Kidney (tissue), 14 donors: ENCODE measurements around the gene ESRP2. TPM values are rescaled to one million over a fixed set of nuclear protein-coding genes. Genes with fewer than 3 reads are reported as not detected.

Experiments used
- DNase-seq, 5 donors: peaks; one replicate each; pipeline ENCODE4 v3.0.0-alpha.2; 2013 to 2020
- FAIRE-seq: peaks from 2 replicates; lab custom pipeline; 2012; peaks lifted over from hg19 to GRCh38; lab: Jason Lieb, UNC
- H3K27ac ChIP-seq, 2 donors: one replicate each; pipeline ENCODE4 v1.7.0; 2013; ENCODE audit warnings: low read depth in 2 of 2, low read length in 2 of 2, inconsistent platforms in 1 of 2
- H3K27me3 ChIP-seq: one replicate; pipeline ENCODE4 v1.7.1; 2013; ENCODE audit warnings: low read length, inconsistent platforms; ENCODE audit not compliant: control insufficient read depth, insufficient read depth
- H3K36me3 ChIP-seq, 3 donors: one replicate each; pipeline versions ENCODE4 v1.7.0 to v1.7.1; 2013; ENCODE audit warnings: low read length in 3 of 3, control low read depth in 1 of 3, inconsistent platforms in 1 of 3; ENCODE audit not compliant: insufficient read depth in 3 of 3, control insufficient read depth in 2 of 3
- H3K4me1 ChIP-seq, 3 donors: one replicate each; pipeline versions ENCODE4 v1.7.0 to v1.7.1; 2013; ENCODE audit warnings: low read length in 3 of 3, inconsistent platforms in 1 of 3, low read depth in 1 of 3; ENCODE audit not compliant: control insufficient read depth in 2 of 3, insufficient read depth in 2 of 3
- H3K4me3 ChIP-seq, 3 donors: one replicate each; pipeline versions ENCODE4 v1.7.0 to v1.8.1; 2013; ENCODE audit warnings: low read length in 3 of 3, control low read depth in 1 of 3, inconsistent platforms in 1 of 3
- H3K9ac ChIP-seq, 3 donors: one replicate each; pipeline versions ENCODE4 v1.7.0 to v1.7.1; 2013; ENCODE audit warnings: low read length in 3 of 3, control low read depth in 1 of 3, inconsistent platforms in 1 of 3
- H3K9me3 ChIP-seq, 3 donors: one replicate each; pipeline versions ENCODE4 v1.7.0 to v1.7.1; 2013; ENCODE audit warnings: low read length in 3 of 3, control low read depth in 1 of 3, inconsistent platforms in 1 of 3; ENCODE audit not compliant: control insufficient read depth in 2 of 3, insufficient read depth in 1 of 3
- CTCF ChIP-seq: IDR thresholded peaks from 3 replicates; pipeline ENCODE4 v1.5.1; 2012; ENCODE audit warnings: mild to moderate bottlenecking, moderate library complexity, borderline replicate concordance; ENCODE audit not compliant: insufficient read depth; ENCODE audit errors: extremely low read depth
- intact Hi-C: fragments of 100-400 bp; cut with DNase I; formaldehyde crosslinking; loops from one replicate; pipeline ENCODE4 v1.11.1; 2022
- polyA plus RNA-seq: library from polyadenylated mRNA; stranded (reverse); fragments of 350-450 nt; fragmentation: Illumina TruSeq; extraction: RNeasy Lipid Tissue Mini Kit (QIAGEN cat#74804); gene quantifications from one replicate; pipeline ENCODE4 v1.2.3, GENCODE V29; 2014; ENCODE audit warnings: low read depth, low replicate concordance; ENCODE audit not compliant: insufficient read depth
- total RNA-seq: library from RNA; stranded (reverse); fragmentation: NEBNext Ultra II Directional; extraction: Animal tissue kit (Norgen Biotek cat#: 25700); gene quantifications from one replicate; pipeline ENCODE4 v1.2.1, GENCODE V29; 2021
- donor health status: control.
- donor health status: control.
- donor health status: control.
- donor health status: control.
- donor health status: control.
- donor health status: DM: yes; HTN: yes; CAD: no.
- donor health status: Normal renal cell carcinoma (clear cell type).

ESRP2 gene
- total and polyA plus RNA-seq, 2 donors from 2014 or later = 19.1 to 32.9 TPM

DNA sequence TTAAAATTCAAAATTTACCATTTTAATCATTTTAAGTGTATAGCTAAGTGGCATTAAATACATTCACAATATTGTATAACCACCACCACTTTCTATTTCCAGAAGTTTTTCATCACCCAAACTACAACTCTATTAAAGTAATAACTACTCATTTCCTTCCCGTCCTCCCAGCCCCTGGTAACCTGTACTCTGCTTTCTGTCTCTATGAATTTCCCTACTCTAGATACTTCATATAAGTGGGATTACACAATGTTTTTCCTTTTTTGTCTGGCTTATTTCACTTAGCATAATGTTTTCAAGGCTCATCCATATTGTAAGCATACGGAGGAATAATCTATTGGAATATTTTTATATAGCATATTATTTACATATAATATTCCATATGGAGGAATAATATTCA, 29.7 kb downstream of the ESRP2 start:
- intact Hi-C loops = no loop called here
- FAIRE-seq = no peak
- Histone ChIP-seq H3K27me3 (no peaks in the 10 kb centered on the region), H3K27ac (no peak overlapping the region), H3K36me3 (peaks cover 0 to 4% (median 3%) of the 10 kb centered on the region in 3 donors), H3K9ac (no peak overlapping the region), H3K9me3 (no peaks in the 10 kb centered on the region), H3K4me1 (no peaks in the 10 kb centered on the region), H3K4me3 (no peak overlapping the region)
- DNase-seq = no peak
- TF ChIP-seq CTCF = no peak

DNA sequence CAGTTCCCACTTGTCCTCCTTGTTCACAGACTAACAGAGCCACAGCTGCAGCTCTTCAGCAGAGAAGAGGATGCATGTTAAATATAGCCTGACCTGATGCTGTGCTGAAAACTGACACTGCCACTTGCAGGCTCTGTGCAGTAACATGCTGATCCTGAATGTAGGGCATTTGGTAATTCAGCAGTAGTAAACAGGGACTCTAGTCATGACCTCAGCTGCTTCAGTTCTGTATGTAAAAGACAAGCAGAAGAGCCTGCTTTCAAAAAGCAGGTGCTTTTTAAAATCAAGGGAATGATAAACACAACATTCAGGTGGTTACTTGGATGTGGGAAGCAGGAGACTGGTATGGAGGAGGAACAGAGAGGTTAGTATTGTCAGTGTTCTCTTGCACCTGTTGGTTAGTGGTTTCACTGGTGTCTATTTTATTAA, 33.8 kb downstream of the ESRP2 start:
- no peak overlapping the region for H3K27ac ChIP-seq
- H3K36me3 ChIP-seq = peaks cover 0 to 4% (median 3%) of the 10 kb centered on the region in 3 donors
- no peaks in the 10 kb centered on the region for H3K27me3 ChIP-seq
- H3K4me3 ChIP-seq = no peak overlapping the region
- no peaks in the 10 kb centered on the region for H3K4me1 ChIP-seq
- no peak for FAIRE-seq
- no peak overlapping the region for H3K9ac ChIP-seq
- no peak for TF ChIP-seq CTCF
- DNase-seq = peak in 3 of 5 donors; percentile 46 to 76 (median 67)
- intact Hi-C loops = no loop called here
- no peaks in the 10 kb centered on the region for H3K9me3 ChIP-seq

GRCh38 chr16:68200088-68200783, 35.7 kb downstream of the ESRP2 start:
- intact Hi-C loops = no loop called here
- H3K4me1 ChIP-seq = no peaks in the 10 kb centered on the region
- DNase-seq = no peak
- H3K4me3 ChIP-seq = no peak overlapping the region
- FAIRE-seq = no peak
- no peak overlapping the region for H3K9ac ChIP-seq
- H3K9me3 ChIP-seq = no peaks in the 10 kb centered on the region
- TF ChIP-seq CTCF = no peak
- H3K27me3 ChIP-seq = no peaks in the 10 kb centered on the region
- peaks cover 0 to 4% (median 3%) of the 10 kb centered on the region in 3 donors for H3K36me3 ChIP-seq
- H3K27ac ChIP-seq = no peak overlapping the region

DNA sequence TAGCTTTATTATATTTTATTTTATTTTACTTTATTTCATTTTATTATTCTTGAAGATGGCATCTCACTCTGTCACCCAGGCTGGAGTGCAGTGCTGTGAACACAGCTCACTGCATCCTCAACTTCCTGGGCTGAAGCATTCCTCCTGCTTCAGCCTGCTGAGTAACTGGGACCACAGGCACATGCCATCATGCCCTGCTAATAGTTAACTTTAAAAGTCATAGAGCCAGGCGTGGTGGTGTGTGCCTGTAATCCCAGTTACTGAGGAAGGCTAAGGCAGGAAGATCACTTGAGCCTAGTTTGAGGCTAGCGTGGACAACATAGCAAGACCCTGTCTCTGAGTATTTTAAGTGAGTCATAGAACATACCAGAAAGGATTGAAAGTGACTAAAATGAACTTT, 38.7 kb downstream of the ESRP2 start:
- TF ChIP-seq CTCF = no peak
- H3K27me3 ChIP-seq = no peaks in the 10 kb centered on the region
- no peaks in the 10 kb centered on the region for H3K4me1 ChIP-seq
- no peak overlapping the region for H3K27ac ChIP-seq
- H3K9ac ChIP-seq = no peak overlapping the region
- H3K9me3 ChIP-seq = no peaks in the 10 kb centered on the region
- intact Hi-C loops = no loop called here
- FAIRE-seq (no peak), DNase-seq (peak in 2 of 5 donors; percentile 3 to 10)
- H3K4me3 ChIP-seq = no peak overlapping the region
- peaks cover 2 to 3% (median 3%) of the 10 kb centered on the region in 3 donors for H3K36me3 ChIP-seq
